ENCODE measurements around the gene PYGL.
"Not testable (repeated sequence)": the region's sequence is repeated elsewhere in the genome, so short reads cannot be mapped to it uniquely, and the experiment has no call there.

Gene PYGL

GRCh38 chr14:50954811-50955372 lies 10.6 kb upstream of the PYGL start:
- DNase-seq = peak; percentile 72

GRCh38 chr14:50953502-50953901 lies 9.2 kb upstream of the PYGL start:
- no peak for DNase-seq

- no peak for DNase-seq
Observed at GRCh38 chr14:50951032-50951431, 6.7 kb upstream of the PYGL start.

- no peak for DNase-seq
Observed at GRCh38 chr14:50948205-50948604, 3.9 kb upstream of the PYGL start.

GRCh38 chr14:50947446-50947845 lies 3.2 kb upstream of the PYGL start:
- no peak for DNase-seq

GRCh38 chr14:50946234-50946935 lies 2.1 kb upstream of the PYGL start:
- DNase-seq = no peak

GRCh38 chr14:50944647-50945413 lies 547 bp upstream of the PYGL start:
- DNase-seq = no peak

- no peak for DNase-seq
Observed at GRCh38 chr14:50943261-50943942, 881 bp downstream of the PYGL start.

DNA sequence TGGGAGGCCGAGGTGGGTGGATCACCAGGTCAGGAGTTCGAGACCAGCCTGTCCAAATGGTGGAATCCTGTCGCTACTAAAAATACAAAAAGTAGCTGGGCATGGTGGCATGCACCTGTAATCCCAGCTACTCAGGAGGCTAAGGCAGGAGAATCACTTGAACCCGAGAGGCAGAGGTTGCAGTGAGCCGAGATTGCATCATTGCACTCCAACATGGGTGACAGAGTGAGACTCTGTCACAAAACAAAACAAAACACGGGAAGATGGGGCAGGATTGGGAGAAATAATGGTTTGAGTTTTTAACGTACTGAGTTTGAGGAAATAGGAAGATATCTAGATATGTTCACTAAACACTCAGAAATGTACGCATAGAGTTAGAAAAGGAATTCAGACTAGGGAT lies 2.6 kb downstream of the PYGL start:
- DNase-seq = not testable (repeated sequence)

GRCh38 chr14:50941151-50941550 lies 3.1 kb downstream of the PYGL start:
- DNase-seq = no peak

DNA sequence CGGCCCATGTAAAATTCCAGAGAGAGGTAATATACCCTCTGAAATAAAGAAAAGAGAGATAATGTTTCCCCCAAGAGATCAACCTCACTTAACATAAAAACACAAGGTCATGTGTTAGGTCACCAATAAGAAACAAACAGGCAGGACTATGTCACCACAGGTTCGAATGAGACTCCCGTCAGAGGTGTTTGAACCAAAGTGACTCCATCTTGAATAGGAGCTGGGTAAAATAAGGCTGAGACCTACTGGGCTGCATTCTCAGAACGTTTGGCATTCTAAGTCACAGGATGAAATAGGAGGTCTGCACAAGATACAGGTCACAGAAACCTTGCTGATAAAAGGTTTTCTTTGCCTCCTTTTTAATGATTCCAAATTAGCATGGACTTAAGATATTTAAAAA lies 6.5 kb downstream of the PYGL start:
- no peak for DNase-seq

DNA sequence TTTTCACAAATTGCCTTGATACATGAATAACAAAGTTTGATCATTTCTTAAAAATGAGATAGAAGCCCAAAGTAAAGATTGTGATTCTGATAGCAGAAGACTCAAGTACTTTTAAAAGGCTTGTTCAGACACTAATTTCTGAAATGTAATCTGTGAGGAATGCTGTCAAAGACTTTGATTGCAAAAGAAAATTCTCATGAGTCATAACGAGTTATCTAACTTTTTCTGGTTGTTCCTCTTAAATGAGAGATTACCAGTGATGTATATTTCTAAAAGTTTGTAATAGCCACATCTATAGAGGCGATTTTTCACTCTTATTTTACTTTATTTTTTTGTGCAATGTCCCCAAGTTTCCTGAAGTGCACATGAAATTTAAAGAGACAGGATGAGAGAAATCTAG lies 7.0 kb downstream of the PYGL start:
- DNase-seq = peak; percentile 75

- DNase-seq = no peak
Observed at GRCh38 chr14:50936882-50937281, 7.4 kb downstream of the PYGL start.

DNA sequence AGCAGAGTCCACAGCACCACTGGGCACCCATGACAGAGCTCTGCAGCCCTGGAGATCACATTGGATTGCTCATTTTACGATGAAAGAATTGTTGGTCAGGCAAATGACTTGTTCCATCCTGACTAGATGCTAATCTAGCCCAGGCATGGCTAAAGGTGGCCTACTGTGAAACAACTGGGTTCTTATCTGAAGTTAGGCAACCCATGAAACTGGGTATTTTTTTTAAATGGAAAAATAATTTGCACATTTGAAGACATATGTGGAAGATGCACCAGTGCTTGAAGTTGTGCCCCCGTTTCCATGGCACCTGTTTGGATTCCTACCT lies 8.3 kb downstream of the PYGL start:
- no peak for DNase-seq

DNA sequence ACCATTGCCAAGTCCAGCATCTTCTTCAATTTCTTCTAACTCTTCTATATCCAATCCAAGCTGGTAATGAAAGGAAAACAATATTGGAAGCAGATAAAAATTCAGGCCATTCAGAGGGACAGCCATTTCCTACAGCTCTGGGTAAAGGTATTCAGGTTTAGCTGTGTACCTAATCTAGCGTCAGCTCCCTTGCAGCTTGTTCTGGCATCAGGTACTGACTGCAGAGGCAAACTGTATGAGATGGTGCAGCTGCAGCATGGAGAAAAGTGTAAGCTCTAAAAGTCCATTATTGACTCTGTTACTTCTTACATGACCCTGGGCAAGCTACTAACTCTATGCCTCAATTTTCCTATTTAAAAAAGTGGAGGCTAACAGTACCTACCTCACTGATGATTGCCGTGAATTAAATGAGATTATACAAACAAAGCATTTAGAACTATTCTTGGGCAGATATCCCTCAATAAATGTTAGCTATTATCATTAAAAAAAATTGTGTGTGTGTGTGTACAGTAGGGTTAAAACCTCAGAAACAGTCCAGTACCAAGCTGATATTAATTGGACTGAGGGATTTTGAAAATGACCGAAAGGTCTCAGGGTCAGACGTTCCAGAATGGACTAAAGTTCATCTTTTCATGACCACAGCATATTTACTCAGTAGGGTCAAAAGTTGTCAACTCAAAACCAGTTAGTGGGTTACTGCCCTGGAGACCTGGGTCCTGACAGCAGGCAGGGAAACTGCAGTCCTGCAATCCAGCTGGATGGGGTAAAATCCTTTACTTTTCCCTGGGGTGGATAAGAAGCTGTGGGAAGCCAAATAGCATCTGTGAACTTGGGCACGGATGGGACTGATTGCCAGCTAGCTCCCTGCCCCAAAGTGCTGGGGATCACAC lies 8.9 kb downstream of the PYGL start:
- DNase-seq = no peak

- no peak for DNase-seq
Observed at GRCh38 chr14:50932592-50933495, 11.4 kb downstream of the PYGL start.

DNA sequence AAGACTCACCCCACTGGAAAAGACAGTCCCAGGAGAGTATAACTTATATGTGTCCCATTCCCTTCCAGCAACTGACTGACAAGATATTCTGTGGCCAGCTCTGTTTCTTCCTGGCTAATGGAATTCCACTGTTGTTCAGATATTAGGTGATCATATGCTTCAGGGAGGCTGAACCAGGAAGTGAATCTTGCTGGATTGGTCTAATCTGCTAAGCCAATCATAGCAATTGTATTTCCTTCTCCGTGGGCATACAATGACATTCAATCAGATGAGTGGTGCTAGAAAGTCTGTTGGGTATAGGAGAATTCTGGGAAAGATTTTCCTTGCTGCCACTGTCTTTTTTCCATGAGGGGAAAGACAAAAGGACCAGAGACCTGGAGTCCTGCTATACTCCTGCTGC lies 12.1 kb downstream of the PYGL start:
- peak; percentile 36 for DNase-seq

GRCh38 chr14:50931559-50931958 lies 12.7 kb downstream of the PYGL start:
- no peak for DNase-seq

DNA sequence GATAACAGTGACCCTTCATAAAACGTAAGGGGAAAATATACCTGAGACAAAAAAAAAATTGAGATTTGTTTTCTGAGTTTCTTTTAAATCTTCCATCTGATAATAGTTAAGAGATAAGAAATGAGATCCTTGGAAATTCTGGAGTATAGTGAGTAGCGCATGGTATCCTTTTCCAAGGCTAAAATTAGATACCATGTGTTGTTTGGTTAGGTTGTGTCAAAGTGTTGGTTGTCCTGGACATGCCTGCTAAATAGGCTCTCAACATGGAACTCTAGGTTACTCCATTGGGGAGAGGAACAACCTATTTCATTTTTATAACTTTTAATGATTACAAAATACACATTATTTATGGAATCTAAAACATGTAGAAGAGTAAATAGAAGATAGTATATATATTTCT lies 14.8 kb downstream of the PYGL start:
- DNase-seq = no peak

GRCh38 chr14:50928002-50928635 lies 16.2 kb downstream of the PYGL start:
- peak; percentile 93 for DNase-seq

GRCh38 chr14:50926851-50927386 lies 17.4 kb downstream of the PYGL start:
- peak; percentile 80 for DNase-seq

Measured in suppressor macrophage treated with lipopolysaccharide for 4 hours (primary cell).